Large intestine (tissue), 3 donors: ENCODE measurements around the gene GPRC5C. TPM values are rescaled to one million over a fixed set of nuclear protein-coding genes. Genes with fewer than 3 reads are reported as not detected.
"Not testable (repeated sequence)": the region's sequence is repeated elsewhere in the genome, so short reads cannot be mapped to it uniquely, and the experiment has no call there.

Experiments
- DNase-seq, 2 donors: peaks; one replicate each; pipeline versions ENCODE4 v3.0.0 to v3.0.0-alpha.2; 2013
- H3K27ac ChIP-seq: one replicate; pipeline ENCODE4 v1.5.1; 2013; ENCODE audit warnings: low read length
- H3K27me3 ChIP-seq: 2 replicates; pipeline ENCODE4 v1.6.1; 2013; ENCODE audit warnings: low read length; ENCODE audit not compliant: control insufficient read depth, insufficient read depth
- H3K36me3 ChIP-seq: 2 replicates; pipeline ENCODE4 v1.6.1; 2013; ENCODE audit warnings: low read length; ENCODE audit not compliant: control insufficient read depth, insufficient read depth
- H3K4me1 ChIP-seq: one replicate; pipeline ENCODE4 v1.6.1; 2013; ENCODE audit warnings: low read length; ENCODE audit not compliant: control insufficient read depth, insufficient read depth
- H3K4me3 ChIP-seq: one replicate; pipeline ENCODE4 v1.5.1; 2013; ENCODE audit warnings: low read length
- H3K9me3 ChIP-seq: one replicate; pipeline ENCODE4 v1.6.1; 2013; ENCODE audit warnings: mild to moderate bottlenecking, low read depth, low read length, moderate library complexity; ENCODE audit not compliant: control insufficient read depth
- WGBS: methylation state at CpG from one replicate; pipeline ENCODE4 v1.1.5; 2013; ENCODE audit warnings: low lambda C conversion rate; ENCODE audit not compliant: insufficient coverage; 5-methylcytosine and 5-hydroxymethylcytosine counted together
- polyA plus RNA-seq: library from polyadenylated mRNA; unstranded; fragments of 120-200 nt; gene quantifications from one replicate; pipeline ENCODE4 v1.2.1, GENCODE V29; 2013

The GPRC5C gene
- polyA plus RNA-seq, 1 donor, result 38.8 TPM

DNA sequence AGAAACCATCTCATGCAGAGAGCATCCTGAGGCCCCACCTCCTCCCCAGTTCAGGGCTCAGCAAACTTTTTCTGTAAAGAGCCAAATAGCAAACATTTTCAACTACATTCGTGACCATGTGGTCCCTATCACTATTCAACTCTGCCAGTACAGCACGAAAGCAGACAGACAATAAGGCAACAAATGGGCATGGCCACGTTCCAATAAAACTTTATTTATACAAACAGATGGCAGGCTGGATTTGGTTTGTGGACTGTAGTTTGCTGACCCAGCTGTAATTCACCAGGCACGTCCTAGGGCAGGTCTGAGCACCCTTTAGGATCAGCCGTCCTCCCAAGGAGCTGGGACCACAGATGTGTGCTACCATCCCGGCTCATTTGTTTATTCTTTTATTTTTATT is 27.1 kb upstream of the GPRC5C start:
- Histone ChIP-seq H3K9me3 (no peaks in the 10 kb centered on the region), H3K4me1 (no peaks in the 10 kb centered on the region), H3K36me3 (no peaks in the 10 kb centered on the region), H3K27me3 (peaks cover 9% of the 10 kb centered on the region), H3K4me3 (no peak overlapping the region), H3K27ac (no peak overlapping the region)
- 90% methylated on average over 2 of the region's 6 CpGs for WGBS
- DNase-seq, result no peak

DNA sequence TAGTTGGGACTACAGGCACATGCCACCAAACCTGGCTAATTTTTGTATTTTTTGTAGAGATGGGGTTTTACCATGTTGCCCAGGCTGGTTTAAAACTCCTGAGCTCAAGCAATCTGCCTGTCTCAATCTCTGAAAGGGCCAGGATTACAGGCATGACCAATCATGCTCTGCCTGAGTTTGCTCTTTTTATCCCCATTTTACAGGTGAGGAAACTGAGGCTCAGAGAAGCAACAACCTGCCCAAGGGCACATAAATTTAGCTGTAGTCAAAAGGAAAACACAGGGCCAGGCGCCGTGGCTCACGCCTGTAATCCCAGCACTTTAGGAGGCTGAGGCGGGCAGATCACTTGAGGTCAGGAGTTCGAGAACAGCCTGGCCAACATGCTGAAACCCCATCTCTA is 26.6 kb upstream of the GPRC5C start:
- WGBS, result no CpG with 5 or more reads among the region's 5 CpGs
- H3K4me3 ChIP-seq, H3K4me1 ChIP-seq, H3K27me3 ChIP-seq, H3K27ac ChIP-seq, H3K36me3 ChIP-seq, DNase-seq, H3K9me3 ChIP-seq: not testable (repeated sequence)

DNA sequence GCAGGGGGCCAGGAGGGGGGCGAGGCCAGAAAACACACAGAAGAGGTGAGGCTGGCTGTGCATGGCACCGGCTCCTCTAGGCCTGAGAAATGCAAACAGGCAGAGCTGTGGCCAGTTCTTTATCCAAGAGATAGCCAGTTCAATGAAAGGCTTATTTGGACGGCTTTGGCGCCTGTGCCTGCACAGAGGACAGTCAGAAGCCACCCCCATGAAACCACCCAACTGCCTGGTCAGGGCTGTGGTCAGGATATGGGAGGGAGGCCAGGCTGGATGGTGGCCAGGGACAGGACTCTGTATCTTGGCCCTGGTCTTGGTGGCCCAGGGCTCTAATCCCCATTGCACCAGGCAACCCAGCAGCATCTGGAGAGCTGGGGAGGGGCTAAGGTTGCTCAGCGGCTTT is 24.5 kb upstream of the GPRC5C start:
- Histone ChIP-seq H3K4me1 (no peaks in the 10 kb centered on the region), H3K36me3 (no peaks in the 10 kb centered on the region), H3K4me3 (no peak overlapping the region), H3K27ac (no peak overlapping the region), H3K27me3 (peaks cover 9% of the 10 kb centered on the region), H3K9me3 (no peaks in the 10 kb centered on the region)
- no peak for DNase-seq
- no CpG with 5 or more reads among the region's 5 CpGs for WGBS

DNA sequence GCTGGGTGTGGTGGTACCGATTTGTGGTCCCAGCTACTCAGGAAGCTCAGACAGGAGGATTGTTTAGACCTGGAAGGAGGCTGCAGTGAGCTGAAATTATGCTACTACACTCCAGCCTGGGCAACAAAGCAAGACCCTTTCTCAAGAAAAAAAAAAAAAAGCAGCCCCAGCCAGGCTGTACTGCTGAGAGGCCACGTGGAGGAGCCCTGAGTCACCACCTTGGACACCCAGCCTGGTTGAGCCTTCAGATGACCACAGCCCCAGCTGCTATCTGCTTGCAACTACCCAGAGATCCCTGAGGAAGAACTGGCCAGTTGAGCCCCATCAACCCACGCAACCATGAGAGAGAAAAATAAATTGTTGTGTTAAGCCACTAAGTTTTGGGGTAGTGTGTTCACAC is 23.6 kb upstream of the GPRC5C start:
- Histone ChIP-seq H3K27me3 (peaks cover 9% of the 10 kb centered on the region), H3K36me3 (no peaks in the 10 kb centered on the region), H3K27ac (no peak overlapping the region), H3K9me3 (no peaks in the 10 kb centered on the region), H3K4me3 (no peak overlapping the region), H3K4me1 (no peaks in the 10 kb centered on the region)
- DNase-seq, result no peak
- no CpG with 5 or more reads among the region's 3 CpGs for WGBS

DNA sequence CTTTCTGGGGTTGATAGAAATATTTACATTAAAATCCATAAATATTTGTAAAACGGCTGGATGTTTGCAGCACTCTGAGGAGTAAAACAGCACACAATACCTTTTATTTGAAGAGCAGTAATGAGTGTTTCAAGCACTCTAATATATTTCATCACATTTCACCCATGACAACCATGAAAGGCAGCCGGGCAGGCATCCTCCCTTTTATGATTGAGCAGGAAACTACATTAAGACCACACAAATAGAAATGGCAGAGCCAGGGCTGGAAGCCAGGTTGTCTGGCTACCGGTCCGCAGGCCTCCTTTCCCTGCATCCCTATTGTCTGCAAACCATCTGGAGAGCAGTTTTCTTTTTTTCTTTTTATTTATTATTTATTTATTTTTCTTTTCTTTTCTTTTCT is 23.1 kb upstream of the GPRC5C start:
- DNase-seq, result no peak
- Histone ChIP-seq H3K27me3 (peaks cover 9% of the 10 kb centered on the region), H3K4me1 (no peaks in the 10 kb centered on the region), H3K9me3 (no peaks in the 10 kb centered on the region), H3K36me3 (no peaks in the 10 kb centered on the region), H3K4me3 (no peak overlapping the region), H3K27ac (no peak overlapping the region)
- WGBS, result 78% methylated on average over 3 of the region's 4 CpGs

DNA sequence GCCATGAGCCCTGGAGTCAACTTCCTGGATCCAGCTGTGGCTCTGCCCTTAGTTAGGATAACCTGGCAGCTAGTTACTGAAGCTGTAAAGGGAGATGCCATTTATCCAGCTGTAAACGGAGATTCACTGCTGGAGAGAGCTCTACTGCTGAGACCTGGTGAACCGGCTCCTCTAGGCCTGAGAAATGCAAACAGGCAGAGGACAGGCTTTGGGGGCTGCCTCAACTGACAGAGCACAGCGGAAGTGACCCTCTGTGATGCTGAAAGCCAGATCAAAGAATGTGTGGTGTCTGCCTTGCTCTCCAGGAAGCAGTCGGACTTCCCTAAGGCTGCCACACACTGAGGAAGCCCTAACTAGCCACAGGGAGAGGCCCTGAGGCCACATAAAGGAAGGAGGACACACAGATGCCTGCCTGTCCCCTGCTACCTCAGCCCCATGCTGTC is 21.9 kb upstream of the GPRC5C start:
- H3K27ac ChIP-seq, result no peak overlapping the region
- no CpG with 5 or more reads among the region's 4 CpGs for WGBS
- H3K27me3 ChIP-seq, result no peaks in the 10 kb centered on the region

DNA sequence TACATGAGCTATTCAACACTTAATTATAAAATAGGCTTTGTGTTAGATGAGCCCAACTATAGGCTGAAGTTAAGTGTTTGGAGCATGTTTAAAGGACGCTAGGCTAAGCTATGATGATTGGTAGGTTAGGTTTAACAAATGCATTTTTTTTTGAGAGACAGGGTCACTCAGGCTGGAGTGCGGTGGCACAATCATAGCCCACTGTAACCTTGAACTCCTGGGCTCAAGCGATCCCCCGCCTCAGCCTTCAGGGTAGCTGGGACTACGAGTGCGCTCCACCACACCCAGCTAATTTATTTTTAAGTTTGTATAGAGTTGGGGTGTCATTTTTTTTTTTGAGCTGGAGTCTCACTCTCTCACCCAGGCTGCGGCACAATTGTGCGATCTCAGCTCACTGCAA is 19.3 kb upstream of the GPRC5C start:
- WGBS, result no CpG with 5 or more reads among the region's 8 CpGs
- Histone ChIP-seq H3K27me3 (no peaks in the 10 kb centered on the region), H3K9me3 (no peaks in the 10 kb centered on the region), H3K27ac (no peak overlapping the region), H3K36me3 (no peaks in the 10 kb centered on the region), H3K4me1 (peaks cover 21% of the 10 kb centered on the region), H3K4me3 (no peak overlapping the region)
- DNase-seq, result no peak

More for the DNA sequence above, 21.9 kb upstream of the GPRC5C start:
- Histone ChIP-seq H3K36me3 (no peaks in the 10 kb centered on the region), H3K4me1 (peaks cover 3% of the 10 kb centered on the region), H3K9me3 (no peaks in the 10 kb centered on the region), H3K4me3 (no peak overlapping the region)
- no peak for DNase-seq

DNA sequence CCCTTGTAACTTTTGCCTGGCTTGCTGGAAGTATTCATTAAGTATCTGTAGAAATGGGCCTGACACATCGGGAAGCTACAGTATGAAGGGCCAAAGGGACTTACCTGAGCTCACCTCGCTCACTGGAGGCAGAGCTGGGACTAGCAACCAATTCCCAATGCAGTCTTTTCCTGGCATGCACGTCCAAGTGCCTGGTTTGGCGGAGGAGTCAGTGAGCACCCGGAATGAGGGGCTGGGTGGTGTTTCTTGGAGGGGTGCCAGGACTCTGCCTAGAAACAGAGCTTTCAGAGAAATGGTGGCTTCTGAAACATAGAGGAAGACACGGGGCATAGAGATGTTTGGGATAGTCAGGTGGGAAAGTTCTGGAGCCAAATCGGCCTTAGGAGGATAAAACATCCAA is 18.4 kb upstream of the GPRC5C start:
- Histone ChIP-seq H3K27me3 (no peaks in the 10 kb centered on the region), H3K4me3 (no peak overlapping the region), H3K36me3 (no peaks in the 10 kb centered on the region), H3K9me3 (no peaks in the 10 kb centered on the region), H3K4me1 (peaks cover 22% of the 10 kb centered on the region), H3K27ac (no peak overlapping the region)
- WGBS, result 73% methylated on average over 2 of the region's 7 CpGs
- no peak for DNase-seq

DNA sequence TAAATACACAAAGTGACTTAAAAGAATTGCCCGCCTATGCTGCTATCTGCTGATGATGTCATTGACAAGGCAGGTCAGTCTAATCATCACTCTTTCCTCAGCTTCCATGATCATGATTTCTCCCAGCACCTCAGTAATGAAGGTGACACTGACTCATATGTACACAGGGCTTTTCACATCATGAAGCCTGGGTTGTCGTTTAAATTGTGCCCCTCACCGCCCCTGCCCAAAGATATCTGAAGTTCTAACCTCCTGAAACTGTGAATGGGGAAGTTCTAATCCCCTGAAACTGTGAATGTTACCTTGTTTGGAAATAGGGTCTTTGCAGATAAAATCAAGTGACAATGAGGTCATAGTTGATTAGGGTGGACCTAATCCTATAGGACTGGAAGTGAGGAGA is 17.4 kb upstream of the GPRC5C start:
- Histone ChIP-seq H3K4me3 (no peak overlapping the region), H3K4me1 (peaks cover 22% of the 10 kb centered on the region), H3K9me3 (no peaks in the 10 kb centered on the region), H3K27ac (no peak overlapping the region), H3K36me3 (no peaks in the 10 kb centered on the region), H3K27me3 (no peaks in the 10 kb centered on the region)
- DNase-seq, result no peak
- WGBS, result 83% methylated on average over 2 of the region's 3 CpGs

DNA sequence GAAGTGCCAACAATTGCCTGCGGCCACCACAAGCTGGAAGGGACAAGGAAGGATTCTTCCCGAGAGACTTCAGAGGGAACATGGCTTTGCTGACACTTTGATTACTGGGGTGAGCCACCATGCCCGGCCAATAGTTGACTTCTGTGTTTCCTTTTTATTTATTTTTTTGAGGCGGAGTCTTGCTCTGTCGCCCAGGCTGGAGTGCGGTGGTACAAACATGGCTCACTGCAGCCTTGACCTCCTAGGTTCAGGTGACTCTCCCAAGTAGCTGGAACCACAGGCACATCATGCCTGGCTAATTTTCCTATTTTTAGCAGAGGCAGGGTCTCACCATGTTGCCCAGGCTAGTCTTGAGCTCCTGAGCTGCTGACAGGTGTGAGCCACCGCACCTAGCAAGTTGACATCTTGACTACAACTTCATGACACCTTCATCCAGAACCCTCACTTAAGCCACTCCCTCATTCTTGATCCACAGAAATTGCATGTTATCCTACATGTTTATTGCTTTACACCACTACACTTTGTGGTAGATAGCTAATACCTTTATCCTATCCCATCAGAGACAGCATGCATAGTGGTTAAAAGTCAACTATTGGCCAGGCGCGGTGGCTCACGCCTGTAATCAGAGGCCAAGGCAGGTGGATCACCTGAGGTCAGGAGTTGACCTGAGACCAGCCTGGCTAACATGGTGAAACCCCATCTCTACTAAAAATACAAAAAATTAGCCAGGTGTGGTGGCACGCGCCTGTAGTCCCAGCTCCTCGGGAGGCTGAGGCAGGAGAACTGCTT is 16.1 kb upstream of the GPRC5C start:
- H3K27ac ChIP-seq, result no peak overlapping the region
- H3K9me3 ChIP-seq, result no peaks in the 10 kb centered on the region
- peaks cover 27% of the 10 kb centered on the region for H3K4me1 ChIP-seq
- no peak overlapping the region for H3K4me3 ChIP-seq
- no peaks in the 10 kb centered on the region for H3K27me3 ChIP-seq
- WGBS, result no CpG with 5 or more reads among the region's 13 CpGs
- peak; percentile 40 to 71 for DNase-seq
- no peaks in the 10 kb centered on the region for H3K36me3 ChIP-seq
